IPS-15b (cell line): ENCODE measurements around the gene FOXD4L3.
"Not testable (repeated sequence)": the region's sequence is repeated elsewhere in the genome, so short reads cannot be mapped to it uniquely, and the experiment has no call there.

ENCODE experiments used
- H3K27me3 ChIP-seq: one replicate; pipeline ENCODE4 v1.6.1; 2013; ENCODE audit warnings: low read length; ENCODE audit not compliant: control insufficient read depth, insufficient read depth
- H3K36me3 ChIP-seq: one replicate; pipeline ENCODE4 v1.6.1; 2013; ENCODE audit warnings: low read length; ENCODE audit not compliant: control insufficient read depth, insufficient read depth
- H3K4me1 ChIP-seq: one replicate; pipeline ENCODE4 v1.6.1; 2013; ENCODE audit warnings: mild to moderate bottlenecking, low read length; ENCODE audit not compliant: control insufficient read depth, insufficient read depth
- H3K4me3 ChIP-seq: one replicate; pipeline ENCODE4 v1.5.1; 2013; ENCODE audit warnings: low read depth, low read length
- H3K9ac ChIP-seq: one replicate; pipeline ENCODE4 v1.6.1; 2013; ENCODE audit warnings: low read depth, mild to moderate bottlenecking, low read length
- H3K9me3 ChIP-seq: one replicate; pipeline ENCODE4 v1.6.1; 2013; ENCODE audit warnings: mild to moderate bottlenecking, low read length; ENCODE audit not compliant: control insufficient read depth, insufficient read depth

The FOXD4L3 gene

GRCh38 chr9:68324518-68324917 lies 21.9 kb downstream of the FOXD4L3 start:
- not testable (repeated sequence) for H3K9me3 ChIP-seq, H3K4me1 ChIP-seq, H3K4me3 ChIP-seq, H3K9ac ChIP-seq, H3K36me3 ChIP-seq, H3K27me3 ChIP-seq

GRCh38 chr9:68329106-68329505 lies 26.4 kb downstream of the FOXD4L3 start:
- not testable (repeated sequence) for H3K4me3 ChIP-seq, H3K4me1 ChIP-seq

GRCh38 chr9:68330531-68331173 lies 28.0 kb downstream of the FOXD4L3 start:
- not testable (repeated sequence) for H3K36me3 ChIP-seq, H3K9me3 ChIP-seq, H3K27me3 ChIP-seq, H3K4me3 ChIP-seq, H3K9ac ChIP-seq, H3K4me1 ChIP-seq

More at GRCh38 chr9:68329106-68329505, 26.4 kb downstream of the FOXD4L3 start:
- H3K9ac ChIP-seq, H3K27me3 ChIP-seq, H3K9me3 ChIP-seq, H3K36me3 ChIP-seq: not testable (repeated sequence)

GRCh38 chr9:68332122-68332521 lies 29.5 kb downstream of the FOXD4L3 start:
- not testable (repeated sequence) for H3K4me3 ChIP-seq, H3K9me3 ChIP-seq, H3K9ac ChIP-seq, H3K4me1 ChIP-seq, H3K27me3 ChIP-seq, H3K36me3 ChIP-seq

- H3K27me3 ChIP-seq, H3K9me3 ChIP-seq, H3K36me3 ChIP-seq: not testable (repeated sequence)
These were observed 33.3 kb downstream of the FOXD4L3 start for GRCh38 chr9:68335935-68336334.

GRCh38 chr9:68336639-68337339 lies 34.1 kb downstream of the FOXD4L3 start:
- not testable (repeated sequence) for H3K4me1 ChIP-seq, H3K9me3 ChIP-seq, H3K27me3 ChIP-seq, H3K36me3 ChIP-seq, H3K9ac ChIP-seq, H3K4me3 ChIP-seq

More at GRCh38 chr9:68335935-68336334, 33.3 kb downstream of the FOXD4L3 start:
- not testable (repeated sequence) for H3K4me1 ChIP-seq, H3K9ac ChIP-seq, H3K4me3 ChIP-seq

- not testable (repeated sequence) for H3K27me3 ChIP-seq, H3K4me1 ChIP-seq, H3K36me3 ChIP-seq, H3K4me3 ChIP-seq, H3K9me3 ChIP-seq, H3K9ac ChIP-seq
These were observed 35.3 kb downstream of the FOXD4L3 start for GRCh38 chr9:68338000-68338399.

- H3K4me3 ChIP-seq, H3K27me3 ChIP-seq, H3K36me3 ChIP-seq, H3K9me3 ChIP-seq, H3K4me1 ChIP-seq, H3K9ac ChIP-seq: not testable (repeated sequence)
These were observed 39.8 kb downstream of the FOXD4L3 start for GRCh38 chr9:68342265-68343025.

- H3K36me3 ChIP-seq, H3K4me3 ChIP-seq, H3K27me3 ChIP-seq: not testable (repeated sequence)
These were observed 40.6 kb downstream of the FOXD4L3 start for GRCh38 chr9:68343242-68343641.

GRCh38 chr9:68343992-68344391 lies 41.3 kb downstream of the FOXD4L3 start:
- not testable (repeated sequence) for H3K4me3 ChIP-seq, H3K9ac ChIP-seq

More at GRCh38 chr9:68343242-68343641, 40.6 kb downstream of the FOXD4L3 start:
- not testable (repeated sequence) for H3K9me3 ChIP-seq, H3K9ac ChIP-seq, H3K4me1 ChIP-seq

GRCh38 chr9:68351689-68352088 lies 49.0 kb downstream of the FOXD4L3 start:
- H3K27me3 ChIP-seq, result peaks cover 39% of the 10 kb centered on the region
- not testable (repeated sequence) for H3K36me3 ChIP-seq, H3K9me3 ChIP-seq, H3K4me3 ChIP-seq, H3K4me1 ChIP-seq, H3K9ac ChIP-seq

More at GRCh38 chr9:68343992-68344391, 41.3 kb downstream of the FOXD4L3 start:
- not testable (repeated sequence) for H3K27me3 ChIP-seq, H3K9me3 ChIP-seq, H3K4me1 ChIP-seq, H3K36me3 ChIP-seq
